Measurements from ENCODE around the gene MAP2K2.
A peak's percentile ranks its signal among the peaks of the same experiment; 100 is the strongest.

The MAP2K2 gene

DNA sequence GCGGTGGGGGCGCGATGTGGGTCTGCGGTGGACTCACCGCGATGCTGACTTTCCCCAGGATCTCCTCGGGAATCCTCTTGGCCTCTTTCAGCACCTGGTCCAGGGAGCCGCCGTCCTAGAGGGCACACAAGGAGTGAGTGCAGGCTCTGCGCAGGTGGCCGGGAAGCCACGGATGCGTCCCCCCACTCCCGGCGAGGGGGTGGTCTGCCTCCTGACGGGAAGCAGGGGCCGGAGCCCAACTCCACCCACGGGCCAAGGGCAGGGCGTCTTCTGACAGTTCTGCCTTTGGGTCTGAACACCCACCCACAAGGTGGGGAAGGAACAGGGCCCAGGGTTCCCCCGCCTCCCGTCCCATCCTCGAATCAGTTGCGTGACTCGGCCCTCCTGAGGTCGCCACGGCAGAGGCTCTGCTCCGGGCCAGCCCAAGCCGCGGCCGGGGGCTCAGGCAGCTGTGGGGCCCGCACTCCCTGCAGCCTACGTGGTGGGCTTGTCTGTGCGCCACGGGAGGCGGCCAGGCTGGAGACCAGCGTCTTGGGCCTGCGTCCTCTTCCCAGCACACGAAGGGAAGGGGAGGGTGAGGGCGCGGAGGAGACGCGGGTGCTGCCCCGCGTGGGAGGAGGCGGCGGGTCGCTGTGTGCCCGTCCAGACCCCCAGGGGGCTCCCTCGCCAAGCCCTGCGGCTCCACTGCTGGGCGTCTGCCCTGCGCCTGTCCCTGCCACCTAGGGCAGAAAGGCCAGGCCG, 21.4 kb downstream of the MAP2K2 start:
- no peak overlapping the region for H3K4me3 ChIP-seq (ENCODE audit: low read length)
- DNase-seq (ENCODE audit: low read depth, low spot score) = no peak

DNA sequence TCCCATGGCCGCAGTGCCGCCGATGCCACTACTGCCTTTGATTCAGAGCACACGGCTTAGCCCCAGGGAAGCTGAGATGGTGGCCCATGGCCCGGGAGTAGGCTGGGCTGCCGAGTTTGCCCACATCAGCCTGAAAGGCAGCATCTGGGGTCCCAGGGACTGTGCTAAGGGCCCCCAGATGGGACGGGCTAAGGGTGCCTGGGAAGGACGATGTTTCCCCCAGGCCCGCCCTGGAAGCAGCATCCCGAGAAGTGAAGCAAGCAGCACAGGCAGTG, 22.5 kb downstream of the MAP2K2 start:
- H3K4me3 ChIP-seq (ENCODE audit: low read length) = no peak overlapping the region
- no peak for DNase-seq (ENCODE audit: low read depth, low spot score)

DNA sequence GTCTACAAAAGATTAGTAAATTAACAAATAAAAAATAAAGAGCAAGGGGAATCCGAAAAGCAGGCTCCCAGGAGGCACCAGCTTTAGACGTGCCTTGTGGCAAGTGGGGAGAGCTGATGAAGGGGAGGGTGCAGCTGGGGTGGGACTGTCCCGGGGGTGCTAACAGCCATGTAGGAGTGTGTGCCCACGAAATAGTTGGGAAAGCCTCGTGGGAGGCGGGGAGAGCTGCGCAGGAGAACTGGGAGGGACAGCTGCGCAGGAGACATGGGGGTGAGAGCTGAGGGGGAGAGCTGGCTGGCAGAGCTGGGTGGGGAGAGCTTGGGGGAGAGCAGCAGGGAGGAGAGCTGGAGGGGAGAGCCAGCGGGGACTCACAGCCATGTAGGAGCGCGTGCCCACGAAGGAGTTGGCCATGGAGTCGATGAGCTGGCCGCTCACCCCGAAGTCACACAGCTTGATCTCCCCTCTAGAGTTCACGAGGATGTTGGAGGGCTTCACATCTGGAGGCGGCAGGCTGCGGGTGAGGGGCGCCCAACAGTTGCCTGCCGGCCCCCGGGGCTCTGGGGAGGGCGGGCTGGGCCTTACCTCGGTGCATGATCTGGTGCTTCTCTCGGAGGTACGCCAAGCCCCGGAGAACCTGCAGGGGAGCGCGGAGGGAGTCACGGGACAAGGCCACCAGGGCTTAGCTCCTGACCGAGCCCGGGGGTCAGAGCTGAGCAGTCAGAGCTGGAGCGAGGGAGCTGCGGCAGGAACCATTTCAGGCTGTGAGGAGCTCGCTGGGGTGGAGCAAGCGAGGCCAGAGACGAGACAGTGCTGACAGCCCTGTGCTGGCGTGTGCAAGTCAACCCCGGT, 23.1 kb downstream of the MAP2K2 start:
- no peak for DNase-seq (ENCODE audit: low read depth, low spot score)
- no peak overlapping the region for H3K4me3 ChIP-seq (ENCODE audit: low read length)

DNA sequence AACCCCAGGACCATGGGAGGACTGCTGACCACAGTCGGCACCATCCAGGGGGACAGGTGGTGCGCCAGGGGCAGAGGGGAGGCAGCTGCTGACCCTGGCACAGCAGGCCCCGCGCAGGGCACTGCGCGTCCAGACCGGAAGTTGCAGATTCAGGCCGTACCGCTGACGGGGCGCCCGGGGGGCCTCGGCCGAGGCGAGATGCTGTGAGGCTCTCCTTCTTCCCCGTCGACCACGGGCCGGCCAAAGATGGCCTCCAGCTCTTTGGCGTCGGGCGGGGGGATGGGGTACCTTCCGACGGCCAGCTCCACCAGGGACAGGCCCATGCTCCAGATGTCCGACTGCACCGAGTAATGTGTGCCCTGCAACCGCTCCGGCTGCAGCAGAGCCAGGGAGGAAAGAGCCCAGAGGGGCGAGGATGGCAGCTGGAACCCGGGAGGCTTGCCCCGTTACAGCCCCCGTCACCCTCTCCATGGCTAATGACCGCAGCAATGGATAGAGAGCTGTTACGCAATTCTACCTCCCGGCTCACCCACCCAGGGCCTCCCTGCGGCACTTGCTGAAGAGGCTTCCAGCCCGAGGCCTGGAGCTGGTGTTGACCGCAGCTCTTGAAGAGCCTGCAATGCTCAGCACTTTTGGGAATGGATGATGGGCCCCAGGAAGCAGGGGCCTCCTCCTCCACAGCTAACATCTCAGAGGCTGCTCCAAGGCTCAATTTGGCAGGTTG, 24.7 kb downstream of the MAP2K2 start:
- H3K4me3 ChIP-seq (ENCODE audit: low read length) = no peak overlapping the region
- DNase-seq (ENCODE audit: low read depth, low spot score) = no peak

DNA sequence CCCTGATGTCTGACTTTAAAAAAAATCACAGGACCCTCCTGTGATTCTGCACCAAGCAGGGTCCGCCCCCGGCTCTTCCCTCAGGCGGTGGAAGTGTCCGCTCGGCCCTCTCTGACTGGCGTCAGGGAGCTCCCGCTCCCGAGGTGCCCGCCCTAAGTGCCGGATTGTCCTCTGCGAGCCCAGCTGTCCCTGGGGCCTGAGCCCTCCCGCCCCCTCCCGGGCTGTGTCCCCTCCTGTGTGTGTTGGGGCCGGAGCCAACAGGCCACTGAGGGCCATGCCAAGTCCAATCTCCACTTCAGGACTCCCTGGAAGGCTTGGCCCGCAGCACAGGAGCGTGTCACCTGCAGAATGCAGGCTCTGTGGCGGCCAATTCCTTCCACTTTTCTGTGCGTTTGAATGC, 25.4 kb downstream of the MAP2K2 start:
- DNase-seq (ENCODE audit: low read depth, low spot score) = no peak
- H3K4me3 ChIP-seq (ENCODE audit: low read length) = no peak overlapping the region

DNA sequence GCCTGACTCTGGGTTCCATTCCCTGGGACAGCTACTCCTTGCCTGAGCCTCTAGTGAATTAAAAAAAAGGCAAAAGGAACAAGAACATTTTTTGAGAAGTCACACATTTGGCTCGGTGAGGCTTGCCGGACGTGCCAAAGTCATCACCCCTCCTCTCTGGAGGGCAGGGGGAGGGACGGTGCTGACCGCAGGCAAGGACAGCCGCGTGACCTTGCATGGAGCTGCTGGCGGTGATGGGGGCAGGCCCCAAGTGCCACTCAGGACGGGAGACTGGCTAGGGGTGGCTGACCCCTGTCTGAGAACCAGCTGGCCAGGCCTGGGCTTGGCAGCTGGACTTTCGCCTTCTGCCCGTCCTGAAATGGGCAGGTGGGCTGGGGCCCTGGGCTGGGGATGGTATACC, 26.4 kb downstream of the MAP2K2 start:
- DNase-seq (ENCODE audit: low read depth, low spot score) = no peak
- no peak overlapping the region for H3K4me3 ChIP-seq (ENCODE audit: low read length)

DNA sequence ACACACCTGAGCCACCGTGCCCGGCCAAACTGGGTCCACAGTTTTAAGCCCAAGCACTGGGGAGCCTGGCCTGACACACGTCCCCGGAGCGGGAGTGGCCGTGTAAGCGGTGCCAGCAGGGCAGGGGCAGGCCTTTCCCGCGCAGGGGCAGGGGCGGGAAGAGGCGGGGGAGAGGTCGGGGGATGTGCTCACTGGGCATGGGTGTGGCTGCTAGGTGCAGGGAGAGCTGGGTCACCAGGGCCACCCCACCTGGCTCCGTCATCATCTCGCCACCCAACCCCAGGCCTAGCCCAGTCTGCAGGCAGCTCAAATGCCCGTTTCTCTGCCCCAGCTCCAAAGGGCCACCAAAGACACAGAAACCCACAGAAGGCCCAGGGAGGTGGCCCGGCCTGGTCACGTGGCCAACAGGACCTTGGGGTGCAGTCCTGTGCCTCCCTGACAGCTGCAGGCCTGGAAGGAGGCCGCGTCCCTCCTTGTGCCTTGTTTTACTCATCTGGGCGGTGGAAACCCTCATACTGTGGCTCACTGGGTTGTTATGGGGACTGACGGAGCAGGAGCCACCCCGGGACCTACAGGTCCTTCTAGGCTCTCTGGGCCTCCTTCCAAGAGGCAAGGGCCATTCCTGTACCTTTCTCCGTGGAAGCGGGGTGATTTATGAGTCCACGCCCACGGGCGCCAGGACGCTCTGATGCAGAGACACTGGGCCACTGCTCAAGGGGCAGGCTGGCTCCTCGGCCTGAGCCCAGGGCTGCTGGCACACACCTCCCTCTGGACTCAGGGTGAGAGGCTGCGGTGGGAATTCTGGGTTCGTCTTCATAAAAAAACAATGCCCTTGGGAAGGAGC, 27.7 kb downstream of the MAP2K2 start:
- no peak for DNase-seq (ENCODE audit: low read depth, low spot score)

DNA sequence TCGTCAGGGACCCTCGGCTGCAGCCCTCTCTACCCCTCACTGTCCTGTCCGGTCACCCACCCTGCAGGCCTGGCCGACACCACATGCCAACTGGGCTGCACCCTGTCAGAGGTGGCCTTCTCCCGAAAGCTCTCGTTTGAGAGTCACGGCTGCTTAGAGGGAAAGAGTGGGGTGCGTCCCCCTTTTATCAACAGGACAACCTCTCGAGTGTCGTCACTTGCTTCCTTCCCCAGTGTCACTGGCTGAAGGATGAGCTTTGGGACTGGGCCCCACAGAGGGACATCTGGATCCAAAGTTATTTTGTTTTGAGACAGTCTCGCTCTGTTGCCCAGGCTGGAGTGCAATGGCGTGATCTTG, 28.5 kb downstream of the MAP2K2 start:
- DNase-seq (ENCODE audit: low read depth, low spot score) = no peak
- H3K4me3 ChIP-seq (ENCODE audit: low read length) = no peak overlapping the region

More for the DNA sequence above, 27.7 kb downstream of the MAP2K2 start:
- H3K4me3 ChIP-seq (ENCODE audit: low read length) = no peak overlapping the region

DNA sequence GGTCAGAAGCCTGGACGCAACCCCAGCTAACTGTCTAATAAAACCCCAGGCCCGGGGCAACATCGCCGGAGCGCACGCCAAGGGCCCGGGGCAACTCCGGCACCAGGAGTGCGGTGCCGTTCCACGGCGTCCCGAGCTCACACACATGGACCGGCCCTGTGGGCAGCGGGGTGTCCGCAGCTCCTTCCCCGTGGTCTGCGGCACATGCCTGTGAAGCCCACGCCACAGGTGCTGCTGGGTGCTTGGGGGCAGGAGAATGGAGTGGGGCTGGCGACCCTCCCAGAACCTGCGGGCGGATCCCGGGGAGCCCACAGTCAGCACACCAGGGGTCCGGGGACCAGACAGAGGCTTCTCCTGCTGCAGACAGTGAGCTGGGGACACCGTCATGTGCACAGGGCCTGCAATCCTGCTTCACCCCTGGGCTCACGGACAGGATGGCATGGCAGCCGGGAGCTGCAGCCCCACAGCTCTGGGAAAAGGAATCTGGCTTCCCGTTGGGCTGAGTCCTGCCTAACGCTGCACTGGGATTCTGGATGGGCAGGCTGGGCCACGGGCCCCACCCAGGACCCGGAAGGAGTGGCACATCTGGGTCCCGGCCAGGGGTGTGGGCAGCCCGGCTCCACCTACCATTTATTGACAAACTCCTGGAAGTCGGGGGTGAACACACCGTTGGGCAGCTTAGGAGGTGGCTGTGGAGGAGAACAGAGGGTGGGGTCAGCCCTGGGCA, 29.0 kb downstream of the MAP2K2 start:
- no peak overlapping the region for H3K4me3 ChIP-seq (ENCODE audit: low read length)
- DNase-seq (ENCODE audit: low read depth, low spot score) = no peak

DNA sequence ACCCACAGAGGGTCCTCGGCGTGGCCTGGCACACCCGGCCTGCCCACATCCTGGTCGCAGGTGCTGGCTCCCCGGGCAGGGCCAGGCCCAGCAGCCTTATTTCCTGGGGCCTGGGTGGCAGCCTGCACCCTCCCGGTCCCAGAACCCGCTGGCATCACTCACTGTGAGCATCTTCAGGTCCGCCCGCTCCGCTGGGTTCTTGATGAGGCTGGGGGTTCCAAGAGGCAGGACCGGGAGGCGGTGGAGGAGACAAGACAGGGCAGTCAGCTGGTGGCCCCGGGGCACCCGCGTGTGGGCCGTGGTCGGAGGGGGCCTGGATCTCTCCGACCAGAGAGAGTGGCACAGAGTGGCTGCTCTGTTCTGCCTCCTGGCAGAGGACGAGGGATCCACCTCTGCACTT, 29.6 kb downstream of the MAP2K2 start:
- H3K4me3 ChIP-seq (ENCODE audit: low read length) = no peak overlapping the region
- no peak for DNase-seq (ENCODE audit: low read depth, low spot score)

DNA sequence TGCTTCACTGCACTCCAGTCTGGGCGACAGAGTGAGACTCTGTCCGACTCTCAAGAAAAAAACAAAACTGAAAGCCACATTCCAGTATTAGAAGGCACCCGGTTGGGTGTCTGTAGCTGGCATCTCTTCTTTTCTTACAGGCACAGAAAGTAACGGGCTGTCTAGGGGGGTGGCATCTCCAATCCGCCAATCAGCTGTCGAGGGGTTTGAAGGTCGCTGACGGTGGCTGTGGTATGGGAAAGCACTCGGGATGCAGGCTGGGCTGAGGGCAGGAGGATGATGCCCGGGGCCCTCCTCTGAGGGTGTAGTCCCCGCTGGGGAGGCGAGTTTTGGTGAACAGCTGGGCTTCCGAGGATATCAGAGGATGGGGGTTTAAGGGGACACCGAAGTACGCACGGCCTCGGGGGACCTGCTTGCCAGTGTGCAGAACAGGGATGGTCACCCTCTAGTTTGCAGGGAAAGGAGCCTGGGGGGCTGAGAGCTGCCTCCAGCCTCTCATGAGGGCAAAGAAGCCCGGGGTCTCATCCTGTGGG, 30.2 kb downstream of the MAP2K2 start:
- no peak for DNase-seq (ENCODE audit: low read depth, low spot score)

DNA sequence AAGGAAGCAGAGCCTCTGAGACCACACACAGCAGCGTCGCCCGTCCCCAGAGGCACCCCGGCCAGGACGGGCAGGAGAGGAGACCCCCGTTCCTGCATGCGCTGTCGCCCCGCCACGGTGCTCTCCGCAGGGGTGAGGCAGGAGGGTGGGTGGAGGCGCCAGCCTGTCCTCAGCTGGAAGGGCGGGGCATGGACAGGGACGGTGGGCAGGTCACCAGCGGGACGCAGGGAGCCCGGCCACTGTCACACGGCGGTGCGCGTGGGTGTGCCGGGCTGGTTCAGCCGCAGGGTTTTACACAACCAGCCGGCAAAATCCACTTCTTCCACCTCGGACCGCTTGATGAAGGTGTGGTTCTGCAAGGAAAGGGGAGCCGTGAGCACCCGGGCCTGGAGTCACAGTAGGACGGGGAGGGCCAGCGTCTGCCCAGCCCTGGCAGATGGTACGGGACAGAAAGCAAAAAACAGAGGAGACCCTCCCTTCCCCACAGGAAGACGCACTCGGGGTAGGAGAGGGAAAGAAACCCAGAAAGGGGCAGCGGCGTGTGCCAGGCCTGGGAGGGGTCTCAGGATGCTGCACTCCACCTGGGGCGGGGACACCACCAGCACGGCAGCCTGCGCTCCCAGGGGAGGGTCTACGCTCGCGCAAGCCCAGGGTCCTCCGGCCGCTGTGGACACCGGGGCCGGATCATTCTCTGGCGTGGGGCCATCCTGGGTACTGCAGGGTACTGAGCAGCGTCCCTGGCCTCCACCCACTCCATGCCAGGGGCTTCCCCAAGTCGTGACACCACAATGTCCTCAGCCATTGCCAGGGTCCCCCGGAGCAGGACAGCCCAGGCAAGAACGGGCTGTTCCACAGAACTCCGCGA, 33.3 kb downstream of the MAP2K2 start:
- H3K4me3 ChIP-seq (ENCODE audit: low read length) = no peak overlapping the region
- no peak for DNase-seq (ENCODE audit: low read depth, low spot score)

More for the DNA sequence above, 30.2 kb downstream of the MAP2K2 start:
- H3K4me3 ChIP-seq (ENCODE audit: low read length) = no peak overlapping the region

DNA sequence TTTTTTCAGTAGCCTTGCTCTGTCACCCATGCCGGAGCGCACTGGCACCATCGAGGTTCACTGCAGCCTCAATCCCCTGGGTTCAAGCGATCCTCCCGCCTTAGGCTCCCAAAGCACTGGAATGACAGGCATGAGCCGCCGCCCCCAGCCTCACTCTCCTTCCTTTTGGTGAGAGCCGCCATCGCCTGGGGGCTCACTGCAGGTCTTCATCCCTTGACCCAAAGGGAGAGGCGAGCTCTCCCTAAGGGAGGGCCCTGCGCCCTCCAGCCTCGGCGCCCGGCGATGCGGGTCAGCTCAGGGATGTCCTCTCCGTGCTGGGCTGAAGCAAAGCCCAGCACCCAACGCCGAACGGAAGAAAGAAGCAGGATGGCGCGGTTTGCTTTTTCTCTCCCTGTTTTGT, 34.0 kb downstream of the MAP2K2 start:
- H3K4me3 ChIP-seq (ENCODE audit: low read length) = peak overlapping the region; percentile 49

DNA sequence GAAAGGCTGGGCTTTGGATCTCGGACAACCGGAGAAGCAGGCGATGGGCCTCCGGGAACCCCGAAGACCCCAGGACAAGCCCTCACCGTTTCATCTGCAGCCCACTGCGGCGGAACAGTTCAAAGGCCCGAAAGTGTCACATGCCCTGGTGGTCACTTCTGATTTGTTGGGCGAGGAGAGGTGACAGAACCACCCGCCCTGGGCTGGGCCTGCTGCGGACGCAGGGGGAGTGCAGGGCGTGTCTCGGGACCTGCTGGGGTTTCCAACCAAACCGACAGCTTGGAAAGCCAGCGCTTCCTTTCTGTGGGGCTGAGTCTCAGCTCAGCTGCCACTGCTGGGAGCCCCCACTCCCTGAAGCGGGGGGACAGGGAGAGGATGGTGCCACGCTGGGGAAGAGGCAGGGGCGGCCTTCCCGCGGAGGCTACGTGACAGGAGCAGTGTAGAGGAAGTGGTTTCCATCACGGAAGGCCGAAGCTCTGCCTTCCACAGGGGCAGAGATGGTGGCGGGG, 34.5 kb downstream of the MAP2K2 start:
- H3K4me3 ChIP-seq (ENCODE audit: low read length) = peak overlapping the region; percentile 49
- peak; percentile 78 for DNase-seq (ENCODE audit: low read depth, low spot score)

More for the DNA sequence above, 34.0 kb downstream of the MAP2K2 start:
- DNase-seq (ENCODE audit: low read depth, low spot score) = no peak

DNA sequence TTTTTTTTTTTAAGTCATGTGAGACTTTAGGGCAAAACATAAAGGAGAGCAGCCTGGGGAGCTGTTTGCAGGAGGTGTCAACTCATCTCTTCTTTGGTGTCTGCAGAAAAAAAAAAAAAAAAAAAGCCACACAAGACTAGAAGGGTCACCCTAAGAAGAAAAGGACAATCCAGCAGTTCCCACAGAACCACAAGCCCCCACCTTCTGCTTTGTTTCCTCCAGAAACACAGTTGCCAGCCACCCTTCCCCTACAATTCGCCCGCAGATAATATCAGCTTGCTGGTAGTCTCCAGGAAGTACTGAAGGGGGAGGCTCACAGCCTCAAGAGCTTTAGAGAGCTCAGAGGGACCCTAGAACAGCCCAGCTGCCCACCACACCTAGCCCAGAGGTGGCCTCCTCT, 34.9 kb downstream of the MAP2K2 start:
- DNase-seq (ENCODE audit: low read depth, low spot score) = peak; percentile 97

DNA sequence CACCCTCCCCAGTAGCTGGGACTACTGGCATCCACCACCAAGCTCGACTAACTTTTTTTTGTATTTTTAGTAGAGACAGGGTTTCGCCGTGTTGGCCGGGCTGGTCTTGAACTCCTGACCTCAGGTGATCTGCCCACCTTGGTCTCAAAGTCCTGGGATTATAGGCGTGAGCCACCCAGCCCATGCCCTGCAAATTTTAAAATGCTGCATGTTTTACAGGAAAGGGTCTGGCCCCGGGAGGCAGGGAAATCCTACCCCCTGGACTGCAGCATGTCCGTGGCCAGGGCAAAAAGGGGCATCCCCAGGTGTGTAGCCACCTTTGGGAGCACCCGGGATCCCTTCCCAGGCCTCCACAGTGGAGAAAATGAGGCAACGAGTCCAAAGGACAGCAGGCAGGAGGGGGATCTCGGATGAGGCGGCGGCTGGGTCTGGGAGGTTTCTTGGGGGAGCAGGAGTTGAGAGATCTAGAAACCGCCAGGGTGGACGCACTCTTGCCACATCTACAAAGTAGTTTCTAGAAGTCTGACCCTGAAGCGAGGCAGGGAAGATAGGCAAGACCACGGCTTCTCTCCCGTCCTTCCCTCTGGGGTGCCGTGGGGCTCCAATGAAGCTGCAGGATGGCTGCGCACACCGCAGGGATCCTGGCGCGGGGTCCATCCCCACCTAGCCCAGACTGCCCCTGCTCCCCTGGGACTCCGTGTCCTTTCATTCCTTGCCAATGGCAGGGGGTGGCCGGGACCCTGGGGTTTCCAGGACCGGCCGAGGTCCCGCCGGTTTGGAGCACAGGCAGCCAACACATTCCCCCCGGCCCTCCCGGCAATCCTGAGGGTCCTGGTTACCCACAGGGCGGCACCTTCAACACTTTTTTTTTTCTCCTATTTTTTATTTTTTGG, 35.9 kb downstream of the MAP2K2 start:
- peak overlapping the region; percentile 49 for H3K4me3 ChIP-seq (ENCODE audit: low read length)
- DNase-seq (ENCODE audit: low read depth, low spot score) = no peak

More for the DNA sequence above, 34.9 kb downstream of the MAP2K2 start:
- peak overlapping the region; percentile 49 for H3K4me3 ChIP-seq (ENCODE audit: low read length)

All from Jurkat, Clone E6-1 (cell line).